HEK293T (cell line): Measurements from ENCODE around the gene DLX1.

Experiments used
- BHLHE40 ChIP-seq: fragments of 450-650 bp; IDR thresholded peaks from 2 replicates; pipeline ENCODE4 v1.6.1; 2016; ENCODE audit warnings: mild to moderate bottlenecking, moderate library complexity, borderline replicate concordance
- FOXA1 ChIP-seq: fragments of 450-650 bp; IDR thresholded peaks from 2 replicates; pipeline ENCODE4 v1.6.1; 2016; ENCODE audit warnings: mild to moderate bottlenecking
- HDGF ChIP-seq: fragments of 450-650 bp; IDR thresholded peaks from 2 replicates; pipeline ENCODE4 v1.6.1; 2017; ENCODE audit warnings: antibody characterized with exemption, borderline replicate concordance
- L3MBTL2 ChIP-seq: fragments of 450-650 bp; conservative IDR thresholded peaks from 2 replicates; pipeline ENCODE4 v1.6.1; 2016; ENCODE audit warnings: mild to moderate bottlenecking
- LEF1 ChIP-seq: fragments of 450-650 bp; IDR thresholded peaks from 2 replicates; pipeline ENCODE4 v1.6.1; 2017; ENCODE audit warnings: mild to moderate bottlenecking, borderline replicate concordance
- SP1 ChIP-seq: fragments of 450-650 bp; IDR thresholded peaks from 2 replicates; pipeline ENCODE4 v1.6.1; 2017

DNA sequence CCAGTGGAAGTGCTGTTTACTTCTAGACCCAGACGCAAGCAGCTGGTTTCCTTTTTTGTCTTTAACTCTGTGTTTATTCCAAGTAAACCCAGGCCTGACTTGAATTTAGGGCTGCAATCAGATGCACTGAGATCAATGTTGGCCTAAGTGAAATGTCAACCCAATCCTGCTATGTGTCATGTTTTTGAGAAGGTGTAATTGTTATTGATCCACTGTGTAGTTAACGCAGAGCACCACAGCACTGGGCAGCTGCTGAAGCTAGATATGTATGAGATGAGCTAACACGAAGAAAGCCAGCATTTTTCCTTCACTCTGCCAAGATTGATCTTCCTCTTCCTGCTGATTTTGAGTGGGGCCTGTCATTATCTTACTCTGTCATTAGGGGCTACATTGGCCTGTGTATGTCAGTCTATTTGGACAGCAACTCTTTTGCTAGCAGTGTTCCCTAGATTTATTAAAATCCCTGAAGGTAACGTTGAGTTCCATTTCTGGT lies 18.9 kb upstream of the DLX1 start:
- TF ChIP-seq SP1 (no peak), BHLHE40 (no peak), HDGF (no peak), LEF1 (no peak), FOXA1 (no peak), L3MBTL2 (no peak)
